ENCODE measurements around the gene HDAC4. TPM values are rescaled to one million over a fixed set of nuclear protein-coding genes. Genes with fewer than 3 reads are reported as not detected.

HDAC4 gene
- total RNA-seq, 1 experiment from 2014 or later = 44.4 TPM

- Mint-ChIP-seq H3K27ac (no peak overlapping the region), H3K27me3 (ENCODE audit: low read depth) (no peaks in the 10 kb centered on the region), H3K9me3 (peaks cover 21% of the 10 kb centered on the region), H3K36me3 (peaks cover 19% of the 10 kb centered on the region), H3K4me1 (peaks cover 34% of the 10 kb centered on the region), H3K4me3 (no peak overlapping the region)
- ATAC-seq (no peak), DNase-seq (ENCODE audit: low spot score) (no peak)
- no peak for TF ChIP-seq ZNF425 (CRISPR knock-in tag; conservative IDR thresholded peaks at IDR 0.05)
- TF ChIP-seq NR1H2 (CRISPR knock-in tag; IDR thresholded peaks at IDR 0.05) = no peak
- TF ChIP-seq AR (CRISPR knock-in tag; IDR thresholded peaks at IDR 0.05) = no peak
- TF ChIP-seq E2F4 (CRISPR knock-in tag; IDR thresholded peaks at IDR 0.05; ENCODE audit: borderline replicate concordance, low read depth) = no peak
- TF ChIP-seq SOX15 (CRISPR knock-in tag; IDR thresholded peaks at IDR 0.05) = no peak
- no peak for TF ChIP-seq NFE2L1 (CRISPR knock-in tag; IDR thresholded peaks at IDR 0.05)
- TF ChIP-seq MYBL2 (CRISPR knock-in tag; IDR thresholded peaks at IDR 0.05) = no peak
- no peak for TF ChIP-seq ZNF219 (CRISPR knock-in tag; IDR thresholded peaks at IDR 0.05; ENCODE audit: borderline replicate concordance)
- TF ChIP-seq USF2 (CRISPR knock-in tag; IDR thresholded peaks at IDR 0.05) = no peak
- no peak for TF ChIP-seq KAT7 (CRISPR knock-in tag; IDR thresholded peaks at IDR 0.05; ENCODE audit: borderline replicate concordance)
- TF ChIP-seq E2F1 (CRISPR knock-in tag; IDR thresholded peaks at IDR 0.05) = no peak
- TF ChIP-seq ZNF232 (CRISPR knock-in tag; IDR thresholded peaks at IDR 0.05) = no peak
- ChIA-PET POLR2A (no interaction called here), CTCF (no interaction called here)
Measured at GRCh38 chr2:239258248-239258647, 142.6 kb downstream of the HDAC4 start.

- Mint-ChIP-seq H3K4me3 (no peak overlapping the region), H3K27me3 (ENCODE audit: low read depth) (no peaks in the 10 kb centered on the region), H3K27ac (no peak overlapping the region), H3K9me3 (peaks cover 21% of the 10 kb centered on the region), H3K36me3 (peaks cover 19% of the 10 kb centered on the region), H3K4me1 (peaks cover 39% of the 10 kb centered on the region)
- ATAC-seq (no peak), DNase-seq (ENCODE audit: low spot score) (no peak)
- POLR2A ChIA-PET = no interaction called here
- CTCF ChIA-PET = no interaction called here
- TF ChIP-seq GABPB1 (CRISPR knock-in tag; IDR thresholded peaks at IDR 0.05) (peak; percentile 70; the same call in 1 of the 2 replicates), IRF2 (CRISPR knock-in tag; IDR thresholded peaks at IDR 0.05; ENCODE audit: borderline replicate concordance, low read depth) (no peak), OVOL2 (CRISPR knock-in tag; IDR thresholded peaks at IDR 0.05; ENCODE audit: borderline replicate concordance) (no peak), ATF2 (CRISPR knock-in tag; IDR thresholded peaks at IDR 0.05; ENCODE audit: borderline replicate concordance, low read depth) (no peak), ZNF263 (CRISPR knock-in tag; IDR thresholded peaks at IDR 0.05; ENCODE audit: low read depth) (no peak), ZSCAN18 (CRISPR knock-in tag; IDR thresholded peaks at IDR 0.05) (no peak), NR2C2 (CRISPR knock-in tag; IDR thresholded peaks at IDR 0.05) (no peak), TCF7 (CRISPR knock-in tag; IDR thresholded peaks at IDR 0.05; ENCODE audit: low read depth) (no peak)
Measured at GRCh38 chr2:239257511-239257937, 143.3 kb downstream of the HDAC4 start.

Data from WTC11 (cell line).